NCI-H2196 treated with DMSO at 0.1 percent for 48 hours (cell line): ENCODE data around the gene ZNF428.
"Not testable (repeated sequence)": the region's sequence is repeated elsewhere in the genome, so short reads cannot be mapped to it uniquely, and the experiment has no call there.

Experiments
- DNase-seq: peaks from one replicate; lab custom pipeline; 2025; ENCODE audit not compliant: unreplicated experiment; lab: John Stamatoyannopoulos, UW

Gene ZNF428

GRCh38 chr19:43594710-43595604, 24.5 kb downstream of the ZNF428 start:
- peak; percentile 55 for DNase-seq

- no peak for DNase-seq
These were observed 25.2 kb downstream of the ZNF428 start for GRCh38 chr19:43594081-43594697.

- DNase-seq = no peak
These were observed 26.6 kb downstream of the ZNF428 start for GRCh38 chr19:43592800-43593350.

GRCh38 chr19:43591904-43592772, 27.3 kb downstream of the ZNF428 start:
- DNase-seq = no peak

- no peak for DNase-seq
These were observed 29.8 kb downstream of the ZNF428 start for GRCh38 chr19:43589678-43590077.

GRCh38 chr19:43589277-43589676, 30.2 kb downstream of the ZNF428 start:
- no peak for DNase-seq

GRCh38 chr19:43587029-43587428, 32.4 kb downstream of the ZNF428 start:
- DNase-seq = not testable (repeated sequence)

GRCh38 chr19:43586346-43586745, 33.1 kb downstream of the ZNF428 start:
- no peak for DNase-seq

- no peak for DNase-seq
These were observed 34.9 kb downstream of the ZNF428 start for GRCh38 chr19:43584484-43584883.

GRCh38 chr19:43582495-43582894, 36.9 kb downstream of the ZNF428 start:
- DNase-seq = no peak

GRCh38 chr19:43581467-43581866, 38.0 kb downstream of the ZNF428 start:
- DNase-seq = no peak

- DNase-seq = no peak
These were observed 40.6 kb downstream of the ZNF428 start for GRCh38 chr19:43578787-43579186.

- DNase-seq = no peak
These were observed 43.2 kb downstream of the ZNF428 start for GRCh38 chr19:43575955-43576878.

GRCh38 chr19:43575156-43575950, 44.1 kb downstream of the ZNF428 start, which contains the start of the genes PINLYP and XRCC1:
PINLYP (plus strand) TSS chr19:43575801; CDS start chr19:43577192, 1,391 bp downstream.
XRCC1 (minus strand) TSS chr19:43575527; CDS start chr19:43575458, 69 bp downstream.
- peak; percentile 98 for DNase-seq

GRCh38 chr19:43574424-43575155, 44.8 kb downstream of the ZNF428 start:
- no peak for DNase-seq

- peak; percentile 64 for DNase-seq
These were observed 47.2 kb downstream of the ZNF428 start for GRCh38 chr19:43572171-43572588.

GRCh38 chr19:43570174-43570791, 49.1 kb downstream of the ZNF428 start:
- peak; percentile 80 for DNase-seq

- no peak for DNase-seq
These were observed 49.8 kb downstream of the ZNF428 start for GRCh38 chr19:43569657-43570056.
